Measurements from ENCODE around the gene PTX4. TPM values are rescaled to one million over a fixed set of nuclear protein-coding genes. Genes with fewer than 3 reads are reported as not detected.

PTX4 gene
- total RNA-seq, 1 donor from 2014 or later: not detected

DNA sequence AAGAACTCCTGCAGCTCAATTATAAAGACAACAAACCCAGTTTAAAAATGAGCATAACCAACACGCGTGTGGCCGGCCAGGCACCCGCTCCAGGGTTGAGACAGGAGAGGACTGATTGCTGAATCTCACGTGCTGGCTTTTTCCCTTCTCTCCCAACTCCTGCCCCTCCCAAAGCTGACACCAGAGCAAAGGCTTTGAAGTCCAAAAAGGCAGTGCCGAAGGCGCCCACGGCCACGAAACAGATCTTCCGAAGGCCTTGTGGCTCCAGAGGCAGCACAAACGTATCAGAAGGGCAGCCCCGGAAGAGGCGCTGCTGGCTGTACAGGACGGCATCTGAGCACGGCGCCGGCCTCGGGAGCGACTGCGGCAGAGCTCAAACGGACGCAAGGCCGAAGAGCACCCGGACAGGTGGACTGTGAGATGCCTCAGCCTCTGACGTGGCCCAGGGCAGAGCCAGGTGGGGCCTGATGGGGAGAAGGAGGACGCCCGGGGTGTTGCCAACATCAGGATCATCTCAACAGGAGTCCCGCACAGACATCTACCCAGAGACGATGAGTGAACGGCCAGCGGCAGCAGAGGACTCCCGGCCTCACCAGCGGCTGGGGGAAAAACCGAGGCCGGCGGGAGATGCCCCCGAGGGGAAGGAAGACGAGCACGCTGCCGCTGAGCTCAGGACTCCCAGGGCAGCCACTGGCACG, 24.4 kb downstream of the PTX4 start:
- DNase-seq (peak; percentile 36), ATAC-seq (no peak)
- H3K36me3 ChIP-seq: peaks cover 40% of the 10 kb centered on the region
- no peaks in the 10 kb centered on the region for H3K27me3 ChIP-seq (ENCODE audit: low read depth)
- TF ChIP-seq, protein P1, sequence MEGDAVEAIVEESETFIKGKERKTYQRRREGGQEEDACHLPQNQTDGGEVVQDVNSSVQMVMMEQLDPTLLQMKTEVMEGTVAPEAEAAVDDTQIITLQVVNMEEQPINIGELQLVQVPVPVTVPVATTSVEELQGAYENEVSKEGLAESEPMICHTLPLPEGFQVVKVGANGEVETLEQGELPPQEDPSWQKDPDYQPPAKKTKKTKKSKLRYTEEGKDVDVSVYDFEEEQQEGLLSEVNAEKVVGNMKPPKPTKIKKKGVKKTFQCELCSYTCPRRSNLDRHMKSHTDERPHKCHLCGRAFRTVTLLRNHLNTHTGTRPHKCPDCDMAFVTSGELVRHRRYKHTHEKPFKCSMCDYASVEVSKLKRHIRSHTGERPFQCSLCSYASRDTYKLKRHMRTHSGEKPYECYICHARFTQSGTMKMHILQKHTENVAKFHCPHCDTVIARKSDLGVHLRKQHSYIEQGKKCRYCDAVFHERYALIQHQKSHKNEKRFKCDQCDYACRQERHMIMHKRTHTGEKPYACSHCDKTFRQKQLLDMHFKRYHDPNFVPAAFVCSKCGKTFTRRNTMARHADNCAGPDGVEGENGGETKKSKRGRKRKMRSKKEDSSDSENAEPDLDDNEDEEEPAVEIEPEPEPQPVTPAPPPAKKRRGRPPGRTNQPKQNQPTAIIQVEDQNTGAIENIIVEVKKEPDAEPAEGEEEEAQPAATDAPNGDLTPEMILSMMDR (IDR thresholded peaks at IDR 0.05): no peak
- no peak overlapping the region for H3K4me3 ChIP-seq
- no peak overlapping the region for H3K27ac ChIP-seq
- no peaks in the 10 kb centered on the region for H3K4me1 ChIP-seq
- no peaks in the 10 kb centered on the region for H3K9me3 ChIP-seq
- intact Hi-C loops (cut with DNase I): no loop called here

DNA sequence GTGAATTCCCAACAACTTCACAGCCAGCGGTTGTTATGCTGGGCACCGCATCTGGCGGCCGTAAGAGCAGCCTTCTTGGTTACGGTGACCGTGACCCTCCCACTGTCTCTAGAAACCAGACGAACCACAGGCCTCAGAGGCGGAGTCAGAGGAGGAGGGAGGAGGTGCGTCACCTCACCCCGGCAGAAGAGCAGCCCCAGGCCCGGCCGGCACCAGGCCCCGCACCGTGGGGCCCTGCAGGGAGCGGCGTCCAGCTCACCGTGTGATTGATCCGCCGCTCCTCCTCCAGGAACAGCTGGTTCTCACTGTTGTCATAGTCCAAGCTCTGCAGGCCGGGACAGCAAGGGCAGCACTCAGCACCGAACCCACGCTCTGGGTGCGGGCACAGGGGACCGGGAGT, 27.6 kb downstream of the PTX4 start:
- Histone ChIP-seq H3K4me3 (no peak overlapping the region), H3K9me3 (no peaks in the 10 kb centered on the region), H3K27me3 (ENCODE audit: low read depth) (no peaks in the 10 kb centered on the region), H3K4me1 (no peaks in the 10 kb centered on the region), H3K27ac (no peak overlapping the region), H3K36me3 (peaks cover 70% of the 10 kb centered on the region)
- intact Hi-C loops (cut with DNase I): no loop called here
- DNase-seq (no peak), ATAC-seq (no peak)
- TF ChIP-seq, protein P1 (IDR thresholded peaks at IDR 0.05): no peak

DNA sequence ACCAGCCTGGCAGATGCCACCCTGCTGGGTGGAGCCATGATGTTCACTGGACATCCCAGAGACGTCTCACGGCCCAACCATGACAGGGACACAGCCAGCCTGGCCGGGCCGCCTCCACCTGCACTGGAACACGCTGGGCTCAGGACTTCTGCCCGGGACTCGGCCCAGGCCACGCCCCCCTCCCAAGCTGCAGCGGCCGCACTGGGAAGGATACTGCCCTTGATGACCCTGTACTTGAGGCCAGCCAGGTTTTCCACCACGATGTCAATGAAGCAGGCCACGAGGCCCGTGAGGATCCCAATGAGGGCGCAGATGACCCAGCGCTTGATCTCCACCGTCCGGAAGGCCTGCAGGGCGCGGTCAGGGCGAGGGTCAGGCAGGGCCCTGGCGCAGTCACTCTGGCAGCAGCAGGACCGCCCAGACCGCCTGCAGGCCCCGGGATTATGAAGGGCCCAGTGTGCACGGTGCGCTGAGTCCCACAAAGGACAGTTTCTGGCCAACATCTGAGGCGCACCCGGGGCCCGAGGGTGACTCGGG, 28.1 kb downstream of the PTX4 start:
- intact Hi-C loops (cut with DNase I): no loop called here
- no peak overlapping the region for H3K4me3 ChIP-seq
- DNase-seq (peak; percentile 37), ATAC-seq (peak in 1 of 2 donors; percentile 6)
- H3K36me3 ChIP-seq: peaks cover 74% of the 10 kb centered on the region
- no peaks in the 10 kb centered on the region for H3K9me3 ChIP-seq
- no peaks in the 10 kb centered on the region for H3K27me3 ChIP-seq (ENCODE audit: low read depth)
- TF ChIP-seq, protein P1 (IDR thresholded peaks at IDR 0.05): no peak
- H3K4me1 ChIP-seq: no peaks in the 10 kb centered on the region
- no peak overlapping the region for H3K27ac ChIP-seq

DNA sequence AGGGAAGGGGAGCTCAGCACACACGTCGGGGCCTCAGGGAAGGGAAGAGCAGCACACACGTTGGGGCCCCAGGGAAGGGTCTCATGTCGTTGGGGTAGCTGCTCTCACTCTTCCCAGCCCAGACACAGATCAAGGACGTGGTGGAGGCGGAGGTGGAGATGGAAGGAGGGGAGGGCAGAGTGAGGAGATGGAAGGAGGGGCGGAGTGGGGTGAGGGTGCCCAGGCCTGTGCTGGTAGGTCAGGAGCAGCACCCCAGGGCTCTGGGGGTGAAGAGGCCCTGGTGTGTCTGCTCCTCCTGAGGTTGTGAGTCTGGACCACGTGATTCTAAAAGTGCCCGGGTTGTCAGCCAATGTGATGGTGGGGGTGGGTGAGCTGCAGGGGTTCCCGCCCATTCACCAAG, 28.8 kb downstream of the PTX4 start:
- TF ChIP-seq, protein P1 (IDR thresholded peaks at IDR 0.05): no peak
- Histone ChIP-seq H3K27me3 (ENCODE audit: low read depth) (no peaks in the 10 kb centered on the region), H3K27ac (no peak overlapping the region), H3K9me3 (no peaks in the 10 kb centered on the region), H3K36me3 (peaks cover 81% of the 10 kb centered on the region), H3K4me1 (no peaks in the 10 kb centered on the region), H3K4me3 (no peak overlapping the region)
- ATAC-seq (no peak), DNase-seq (peak; percentile 35)
- intact Hi-C loops (cut with DNase I): no loop called here

DNA sequence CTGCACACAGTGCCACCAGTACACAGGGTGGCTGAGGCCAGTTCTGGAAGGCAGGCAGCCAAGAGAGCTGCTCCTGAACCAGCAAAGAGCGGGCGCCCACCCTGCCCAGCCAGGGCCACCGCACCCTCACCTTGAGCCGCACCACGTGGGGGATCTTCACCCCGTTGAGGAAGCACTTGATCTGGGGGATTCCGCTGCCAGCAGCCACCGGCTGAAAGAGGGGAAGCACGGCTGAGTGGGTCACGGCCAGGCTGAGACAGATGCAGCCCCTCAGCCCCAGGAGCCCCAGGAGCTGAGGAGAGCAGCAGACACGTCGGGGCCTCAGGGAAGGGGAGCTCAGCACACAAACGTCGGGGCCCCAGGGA, 29.8 kb downstream of the PTX4 start:
- H3K27ac ChIP-seq: no peak overlapping the region
- no peaks in the 10 kb centered on the region for H3K4me1 ChIP-seq
- ATAC-seq: no peak
- peaks cover 84% of the 10 kb centered on the region for H3K36me3 ChIP-seq
- DNase-seq: no peak
- H3K9me3 ChIP-seq: no peaks in the 10 kb centered on the region
- TF ChIP-seq, protein P1 (IDR thresholded peaks at IDR 0.05): no peak
- no peaks in the 10 kb centered on the region for H3K27me3 ChIP-seq (ENCODE audit: low read depth)
- intact Hi-C loops (cut with DNase I): no loop called here
- no peak overlapping the region for H3K4me3 ChIP-seq

Data from lower lobe of right lung (tissue), 2 donors.